H9 (cell line): Measurements from ENCODE around the gene FRAS1. TPM values are rescaled to one million over a fixed set of nuclear protein-coding genes. Genes with fewer than 3 reads are reported as not detected.

Experiments
- DNase-seq: peaks from one replicate; pipeline ENCODE4 v3.0.0-alpha.2; 2017
- H2AFZ ChIP-seq: one replicate; pipeline ENCODE4 v1.6.1; 2013; ENCODE audit warnings: mild to moderate bottlenecking, low read length, control low read depth, moderate library complexity
- H2AK5ac ChIP-seq: 2 replicates; pipeline ENCODE4 v1.6.1; 2013; ENCODE audit warnings: low read length, control low read depth, mixed read lengths; ENCODE audit not compliant: insufficient read length
- H2BK120ac ChIP-seq: one replicate; pipeline ENCODE4 v1.6.1; 2013; ENCODE audit warnings: low read depth, mild to moderate bottlenecking, low read length, control low read depth, inconsistent platforms; ENCODE audit not compliant: poor library complexity, severe bottlenecking
- H2BK12ac ChIP-seq: 2 replicates; pipeline ENCODE4 v1.6.1; 2013; ENCODE audit warnings: low read length, control low read depth, mixed read lengths, low read depth; ENCODE audit not compliant: insufficient read length
- H2BK15ac ChIP-seq: 2 replicates; pipeline ENCODE4 v1.6.1; 2013; ENCODE audit warnings: low read depth, low read length, control low read depth
- H2BK20ac ChIP-seq: one replicate; pipeline ENCODE4 v1.6.1; 2013; ENCODE audit warnings: low read depth, mild to moderate bottlenecking, low read length, control low read depth, inconsistent platforms; ENCODE audit not compliant: poor library complexity, severe bottlenecking
- H2BK5ac ChIP-seq: 2 replicates; pipeline ENCODE4 v1.6.1; 2013; ENCODE audit warnings: low read length, control low read depth, mixed read lengths; ENCODE audit not compliant: insufficient read length
- H3K14ac ChIP-seq: 2 replicates; pipeline ENCODE4 v1.6.1; 2013; ENCODE audit warnings: low read length, control low read depth; ENCODE audit not compliant: insufficient read depth
- H3K18ac ChIP-seq: 2 replicates; pipeline ENCODE4 v1.6.1; 2013; ENCODE audit warnings: low read depth, mild to moderate bottlenecking, mixed read lengths, low read length, control low read depth; ENCODE audit not compliant: insufficient read length
- H3K23ac ChIP-seq: 2 replicates; pipeline ENCODE4 v1.6.1; 2013; ENCODE audit warnings: low read length, control low read depth, mixed read lengths, low read depth; ENCODE audit not compliant: insufficient read length
- H3K23me2 ChIP-seq: 2 replicates; pipeline ENCODE4 v1.6.1; 2013; ENCODE audit warnings: low read depth, mild to moderate bottlenecking, mixed read lengths, low read length, control low read depth; ENCODE audit not compliant: insufficient read length, poor library complexity, severe bottlenecking
- H3K27ac ChIP-seq: 2 replicates; pipeline ENCODE4 v1.5.1; 2013; ENCODE audit warnings: low read length, control low read depth, mixed read lengths, low read depth; ENCODE audit not compliant: insufficient read length
- H3K27me3 ChIP-seq: 2 replicates; pipeline ENCODE4 v1.6.1; 2013; ENCODE audit warnings: low read length, control low read depth, inconsistent platforms; ENCODE audit not compliant: insufficient read depth
- H3K4ac ChIP-seq: 2 replicates; pipeline ENCODE4 v1.6.1; 2013; ENCODE audit warnings: low read depth, mild to moderate bottlenecking, control low read depth, inconsistent platforms, low read length, moderate library complexity
- H3K4me1 ChIP-seq: 2 replicates; pipeline ENCODE4 v1.6.1; 2013; ENCODE audit warnings: low read length, control low read depth, inconsistent platforms; ENCODE audit not compliant: insufficient read depth
- H3K4me2 ChIP-seq: 2 replicates; pipeline ENCODE4 v1.6.1; 2013; ENCODE audit warnings: low read length, control low read depth, mixed read lengths; ENCODE audit not compliant: insufficient read length, insufficient read depth
- H3K56ac ChIP-seq: 2 replicates; pipeline ENCODE4 v1.6.1; 2013; ENCODE audit warnings: low read depth, mild to moderate bottlenecking, mixed read lengths, low read length, control low read depth; ENCODE audit not compliant: insufficient read length
- H3K79me1 ChIP-seq: 2 replicates; pipeline ENCODE4 v1.6.1; 2013; ENCODE audit warnings: low read depth, mild to moderate bottlenecking, moderate library complexity, low read length, control low read depth, inconsistent platforms; ENCODE audit not compliant: insufficient read depth, poor library complexity, severe bottlenecking
- H3K79me2 ChIP-seq: 2 replicates; pipeline ENCODE4 v1.6.1; 2013; ENCODE audit warnings: low read length, control low read depth, inconsistent platforms; ENCODE audit not compliant: insufficient read depth
- H3K9ac ChIP-seq: 2 replicates; pipeline ENCODE4 v1.6.1; 2013; ENCODE audit warnings: low read length, control low read depth, mixed read lengths; ENCODE audit not compliant: insufficient read length; ENCODE audit errors: extremely low read depth
- H3K9me3 ChIP-seq: one replicate; pipeline ENCODE4 v1.6.1; 2013; ENCODE audit warnings: low read depth, low read length, inconsistent platforms; ENCODE audit not compliant: control insufficient read depth
- H3T11ph ChIP-seq: one replicate; pipeline ENCODE4 v1.6.1; 2013; ENCODE audit warnings: mild to moderate bottlenecking, low read length, control low read depth, inconsistent platforms
- H4K20me1 ChIP-seq: one replicate; pipeline ENCODE4 v1.6.1; 2013; ENCODE audit not compliant: control insufficient read depth, insufficient read length, insufficient read depth
- H4K5ac ChIP-seq: 2 replicates; pipeline ENCODE4 v1.6.1; 2013; ENCODE audit warnings: low read depth, mild to moderate bottlenecking, mixed read lengths, low read length, control low read depth; ENCODE audit not compliant: insufficient read length
- H4K8ac ChIP-seq: replicated peaks from 2 replicates; pipeline ENCODE4 v1.6.1; 2013; ENCODE audit warnings: low read length, control low read depth, mixed read lengths, low read depth; ENCODE audit not compliant: insufficient read length
- H4K91ac ChIP-seq: 2 replicates; pipeline ENCODE4 v1.6.1; 2013; ENCODE audit warnings: low read depth, mild to moderate bottlenecking, moderate library complexity, mixed read lengths, low read length, control low read depth; ENCODE audit not compliant: insufficient read length
- H3K27ac Mint-ChIP-seq, 3 experiments: 2 replicates in 2 of 3; 3 replicates in 1 of 3; pipeline ENCODE4 v1.8.0; 2020 to 2021; ENCODE audit warnings: mixed read lengths in 3 of 3, mild to moderate bottlenecking in 1 of 3, moderate library complexity in 1 of 3
- H3K27me3 Mint-ChIP-seq: 2 replicates; pipeline ENCODE4 v1.8.0; 2021; ENCODE audit warnings: low read depth, mild to moderate bottlenecking, moderate library complexity, mixed read lengths
- H3K36me3 Mint-ChIP-seq, 3 experiments: 2 replicates in 2 of 3; 3 replicates in 1 of 3; pipeline ENCODE4 v1.8.0; 2020 to 2021; ENCODE audit warnings: low read depth in 3 of 3, mixed read lengths in 3 of 3; ENCODE audit not compliant: insufficient read depth in 1 of 3
- H3K4me1 Mint-ChIP-seq, 2 experiments: 2 replicates each; pipeline ENCODE4 v1.8.0; 2020; ENCODE audit warnings: mixed read lengths in 2 of 2
- H3K4me3 Mint-ChIP-seq, 2 experiments: 2 replicates in 1 of 2; 3 replicates in 1 of 2; pipeline ENCODE4 v1.8.0; 2020 to 2021; ENCODE audit warnings: mild to moderate bottlenecking in 2 of 2, mixed read lengths in 2 of 2, moderate library complexity in 1 of 2
- H3K9me3 Mint-ChIP-seq, 2 experiments: 2 replicates in 1 of 2; 3 replicates in 1 of 2; pipeline ENCODE4 v1.8.0; 2020; ENCODE audit warnings: mild to moderate bottlenecking in 2 of 2, mixed read lengths in 2 of 2, moderate library complexity in 1 of 2
- WGBS: extraction: QIAGEN DNeasy Blood & Tissue Kit; methylation state at CpG from one replicate; pipeline ENCODE4 v1.1.7; 2013; ENCODE audit warnings: missing lambda C conversion rate, low lambda C conversion rate, mixed read lengths; ENCODE audit not compliant: insufficient read length; ENCODE audit errors: extremely low coverage; 5-methylcytosine and 5-hydroxymethylcytosine counted together
- total RNA-seq: library from RNA; stranded (reverse); gene quantifications from 2 replicates; pipeline ENCODE4 v1.2.1, GENCODE V29; 2021
- TF ChIP-seq, protein P1 (sequence below): fragments of 200-600 bp; sonication (generic); conservative IDR thresholded peaks from 3 replicates; pipeline ENCODE4 v1.8.0; 2021; ENCODE audit warnings: antibody characterized with exemption, mild to moderate bottlenecking

Gene FRAS1
- total RNA-seq, 1 experiment from 2014 or later: 58.5 TPM

DNA sequence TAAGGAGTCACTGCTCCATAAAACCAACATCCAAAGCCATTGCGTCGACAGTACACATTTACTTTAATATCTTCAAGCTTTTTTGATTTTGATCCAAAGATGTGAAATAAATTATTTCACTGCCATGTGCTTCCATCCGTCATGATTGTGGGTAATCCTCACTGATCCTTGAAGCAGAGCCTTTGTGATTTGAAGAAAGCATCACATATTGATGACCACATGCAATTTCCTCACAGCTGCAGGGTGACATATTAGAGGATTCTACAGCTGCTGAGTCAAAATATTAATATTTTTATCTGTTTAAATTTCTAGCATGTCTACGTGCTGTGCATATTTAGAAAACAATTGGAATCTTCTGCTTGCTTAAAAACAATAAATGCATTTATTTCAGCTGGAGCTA lies 297.7 kb downstream of the FRAS1 start:
- no peaks in the 10 kb centered on the region for H3K9me3 Mint-ChIP-seq
- H2BK5ac ChIP-seq: no peak overlapping the region
- H3K27ac Mint-ChIP-seq: no peak overlapping the region
- no peak overlapping the region for H3K56ac ChIP-seq
- H3K79me2 ChIP-seq: no peaks in the 10 kb centered on the region
- no peak overlapping the region for H4K5ac ChIP-seq
- no peak overlapping the region for H3K4me3 Mint-ChIP-seq
- peaks cover 6% of the 10 kb centered on the region; the same call in 1 of the 2 replicates for H3K4me1 ChIP-seq
- H4K91ac ChIP-seq: no peak overlapping the region
- no peak overlapping the region for H2BK15ac ChIP-seq
- no CpG with 5 or more reads among the region's 4 CpGs for WGBS
- no peak overlapping the region for H3K23ac ChIP-seq
- no peak overlapping the region for H2AK5ac ChIP-seq
- no peak overlapping the region for H3K27ac ChIP-seq
- H2AFZ ChIP-seq: no peak overlapping the region
- no peaks in the 10 kb centered on the region for H3K27me3 ChIP-seq
- no peak overlapping the region for H2BK120ac ChIP-seq
- H2BK20ac ChIP-seq: no peak overlapping the region
- H3K14ac ChIP-seq: no peak overlapping the region
- H3K4me1 Mint-ChIP-seq: peaks cover 38 to 42% of the 10 kb centered on the region in 2 experiments
- peaks cover 0 to 6% (median 0%) of the 10 kb centered on the region in 3 experiments; a peak in 2 of 7 replicates for H3K36me3 Mint-ChIP-seq
- no peaks in the 10 kb centered on the region for H3K23me2 ChIP-seq
- no peaks in the 10 kb centered on the region for H3K79me1 ChIP-seq
- H3K27me3 Mint-ChIP-seq: no peaks in the 10 kb centered on the region
- H2BK12ac ChIP-seq: no peak overlapping the region
- no peaks in the 10 kb centered on the region for H3K9me3 ChIP-seq
- DNase-seq: no peak
- no peak overlapping the region for H3K4ac ChIP-seq
- no peak overlapping the region for H4K8ac ChIP-seq
- no peak overlapping the region for H3K18ac ChIP-seq
- no peak overlapping the region for H3K4me2 ChIP-seq
- TF ChIP-seq, protein P1, sequence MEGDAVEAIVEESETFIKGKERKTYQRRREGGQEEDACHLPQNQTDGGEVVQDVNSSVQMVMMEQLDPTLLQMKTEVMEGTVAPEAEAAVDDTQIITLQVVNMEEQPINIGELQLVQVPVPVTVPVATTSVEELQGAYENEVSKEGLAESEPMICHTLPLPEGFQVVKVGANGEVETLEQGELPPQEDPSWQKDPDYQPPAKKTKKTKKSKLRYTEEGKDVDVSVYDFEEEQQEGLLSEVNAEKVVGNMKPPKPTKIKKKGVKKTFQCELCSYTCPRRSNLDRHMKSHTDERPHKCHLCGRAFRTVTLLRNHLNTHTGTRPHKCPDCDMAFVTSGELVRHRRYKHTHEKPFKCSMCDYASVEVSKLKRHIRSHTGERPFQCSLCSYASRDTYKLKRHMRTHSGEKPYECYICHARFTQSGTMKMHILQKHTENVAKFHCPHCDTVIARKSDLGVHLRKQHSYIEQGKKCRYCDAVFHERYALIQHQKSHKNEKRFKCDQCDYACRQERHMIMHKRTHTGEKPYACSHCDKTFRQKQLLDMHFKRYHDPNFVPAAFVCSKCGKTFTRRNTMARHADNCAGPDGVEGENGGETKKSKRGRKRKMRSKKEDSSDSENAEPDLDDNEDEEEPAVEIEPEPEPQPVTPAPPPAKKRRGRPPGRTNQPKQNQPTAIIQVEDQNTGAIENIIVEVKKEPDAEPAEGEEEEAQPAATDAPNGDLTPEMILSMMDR: no peak
- H3T11ph ChIP-seq: no peak overlapping the region
- no peak overlapping the region for H3K9ac ChIP-seq
- H4K20me1 ChIP-seq: no peaks in the 10 kb centered on the region
